VCaP (cell line): ENCODE data around the gene NAALADL2.
A peak's percentile ranks its signal among the peaks of the same experiment; 100 is the strongest.

ENCODE experiments used
- H3K27ac ChIP-seq: fragments of 450-650 bp; 2 replicates; pipeline ENCODE4 v1.5.1; 2017
- TF ChIP-seq, protein P1 (sequence below): fragments of 450-650 bp; conservative IDR thresholded peaks from 2 replicates; pipeline ENCODE4 v1.5.1; 2017; ENCODE audit warnings: mild to moderate bottlenecking, moderate library complexity

NAALADL2 gene

DNA sequence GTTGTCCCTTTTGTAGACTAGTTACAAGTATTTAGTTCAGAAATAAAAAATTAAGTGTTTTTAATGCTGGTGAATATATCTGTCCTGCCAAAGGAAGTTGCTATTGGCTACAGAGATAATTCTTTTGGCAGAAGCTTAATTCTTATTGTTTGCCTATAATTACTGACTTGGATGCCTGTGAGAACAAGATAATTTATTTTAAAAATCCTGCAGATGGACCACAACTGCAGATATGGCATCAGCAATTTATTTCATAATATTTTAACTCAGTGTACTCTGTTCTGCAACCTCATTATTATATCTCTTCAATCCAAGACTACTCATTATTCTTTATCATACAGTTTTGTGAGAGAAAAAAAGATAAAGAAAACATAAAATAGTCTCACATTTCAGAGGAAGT lies 789.8 kb downstream of the NAALADL2 start:
- TF ChIP-seq, protein P1, sequence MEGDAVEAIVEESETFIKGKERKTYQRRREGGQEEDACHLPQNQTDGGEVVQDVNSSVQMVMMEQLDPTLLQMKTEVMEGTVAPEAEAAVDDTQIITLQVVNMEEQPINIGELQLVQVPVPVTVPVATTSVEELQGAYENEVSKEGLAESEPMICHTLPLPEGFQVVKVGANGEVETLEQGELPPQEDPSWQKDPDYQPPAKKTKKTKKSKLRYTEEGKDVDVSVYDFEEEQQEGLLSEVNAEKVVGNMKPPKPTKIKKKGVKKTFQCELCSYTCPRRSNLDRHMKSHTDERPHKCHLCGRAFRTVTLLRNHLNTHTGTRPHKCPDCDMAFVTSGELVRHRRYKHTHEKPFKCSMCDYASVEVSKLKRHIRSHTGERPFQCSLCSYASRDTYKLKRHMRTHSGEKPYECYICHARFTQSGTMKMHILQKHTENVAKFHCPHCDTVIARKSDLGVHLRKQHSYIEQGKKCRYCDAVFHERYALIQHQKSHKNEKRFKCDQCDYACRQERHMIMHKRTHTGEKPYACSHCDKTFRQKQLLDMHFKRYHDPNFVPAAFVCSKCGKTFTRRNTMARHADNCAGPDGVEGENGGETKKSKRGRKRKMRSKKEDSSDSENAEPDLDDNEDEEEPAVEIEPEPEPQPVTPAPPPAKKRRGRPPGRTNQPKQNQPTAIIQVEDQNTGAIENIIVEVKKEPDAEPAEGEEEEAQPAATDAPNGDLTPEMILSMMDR, result no peak
- no peak overlapping the region for H3K27ac ChIP-seq

DNA sequence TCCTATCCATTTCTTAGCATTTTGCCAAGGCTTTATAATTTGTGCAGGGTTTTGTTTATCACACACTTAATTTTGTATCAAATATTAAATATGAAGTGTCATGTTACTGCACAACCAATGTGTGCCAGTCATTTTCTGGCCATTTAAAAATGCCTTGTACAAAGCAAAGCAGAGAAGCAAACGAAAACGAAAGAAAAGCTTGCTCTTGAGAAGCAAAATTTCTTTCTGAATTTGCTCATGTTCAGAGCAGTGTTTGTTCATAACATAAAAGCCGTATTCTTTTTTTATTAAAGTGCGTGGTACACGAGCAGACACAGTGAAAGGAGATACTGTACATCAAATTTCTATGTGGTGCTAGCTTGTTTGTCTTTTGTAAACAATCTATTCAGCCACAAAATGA lies 792.6 kb downstream of the NAALADL2 start:
- peak overlapping the region; percentile 48 for H3K27ac ChIP-seq
- TF ChIP-seq, protein P1, result no peak

DNA sequence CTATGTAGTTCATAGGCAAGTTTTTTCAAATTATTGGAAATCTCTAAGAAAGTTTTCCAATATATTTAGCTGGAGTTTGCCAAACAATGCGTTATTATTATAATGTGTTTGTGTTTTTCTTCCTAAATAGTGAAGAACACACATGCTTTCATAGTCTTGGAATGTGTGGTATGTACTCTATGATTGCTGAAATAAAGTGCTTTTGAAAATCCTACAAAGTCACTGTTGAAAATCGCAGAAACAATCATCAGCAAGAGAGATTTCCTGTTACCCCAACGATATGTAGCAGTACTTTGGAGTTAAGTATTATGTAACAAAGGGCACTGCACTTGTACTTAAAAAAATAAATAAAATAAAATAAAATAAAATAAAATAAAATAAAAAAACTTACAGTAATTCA lies 796.2 kb downstream of the NAALADL2 start:
- H3K27ac ChIP-seq, result no peak overlapping the region
- TF ChIP-seq, protein P1, result no peak

DNA sequence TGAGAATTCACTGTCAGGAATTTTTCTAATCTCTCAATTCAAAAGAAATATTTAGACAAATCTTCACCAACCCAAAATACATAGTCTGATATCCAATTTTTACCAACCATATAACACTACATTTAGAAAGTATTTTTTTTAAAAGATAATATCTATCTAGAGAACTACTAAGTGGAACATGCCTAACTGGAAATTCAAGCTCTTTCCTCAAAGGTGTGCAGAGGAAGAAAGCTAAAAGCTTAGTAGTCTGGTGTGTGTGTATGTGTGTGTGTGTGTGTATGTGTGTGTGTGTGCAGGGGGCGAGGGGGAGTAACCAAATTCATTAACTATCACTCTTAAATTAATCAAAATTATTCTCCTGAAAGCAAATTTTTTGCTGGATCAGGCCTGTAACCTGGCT lies 797.3 kb downstream of the NAALADL2 start:
- TF ChIP-seq, protein P1, result no peak
- H3K27ac ChIP-seq, result no peak overlapping the region

DNA sequence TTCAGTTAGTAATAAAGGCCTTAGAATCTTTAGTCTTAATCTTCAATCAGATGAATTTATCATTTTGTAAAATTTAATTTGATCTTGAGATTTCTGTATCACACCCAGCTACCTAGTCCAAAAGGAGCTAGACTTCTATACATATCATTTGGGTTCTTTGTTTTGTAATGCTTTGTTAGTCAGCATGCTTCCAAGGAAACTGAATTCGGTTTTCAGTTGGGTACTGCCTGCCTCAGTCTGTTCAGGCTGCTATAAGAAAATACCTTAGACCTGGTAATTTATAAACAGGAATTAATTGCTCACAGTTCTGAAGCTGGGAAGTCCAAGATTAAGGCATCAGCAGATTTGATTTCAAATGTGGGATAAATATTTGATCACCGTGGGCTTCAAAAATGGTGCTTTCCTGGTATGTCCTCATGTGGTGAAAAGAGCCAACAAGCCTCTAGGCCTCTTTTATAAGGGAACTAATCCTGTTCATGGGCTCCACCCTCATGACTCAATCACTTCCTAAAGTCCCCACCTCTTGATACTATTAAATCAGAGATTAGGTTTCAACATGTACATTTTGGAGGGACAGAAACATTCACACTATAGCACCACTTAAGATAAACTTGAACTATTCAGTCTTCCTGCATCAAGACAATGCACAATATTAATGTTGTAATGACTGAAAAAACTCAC lies 800.7 kb downstream of the NAALADL2 start:
- TF ChIP-seq, protein P1, result no peak
- H3K27ac ChIP-seq, result no peak overlapping the region

DNA sequence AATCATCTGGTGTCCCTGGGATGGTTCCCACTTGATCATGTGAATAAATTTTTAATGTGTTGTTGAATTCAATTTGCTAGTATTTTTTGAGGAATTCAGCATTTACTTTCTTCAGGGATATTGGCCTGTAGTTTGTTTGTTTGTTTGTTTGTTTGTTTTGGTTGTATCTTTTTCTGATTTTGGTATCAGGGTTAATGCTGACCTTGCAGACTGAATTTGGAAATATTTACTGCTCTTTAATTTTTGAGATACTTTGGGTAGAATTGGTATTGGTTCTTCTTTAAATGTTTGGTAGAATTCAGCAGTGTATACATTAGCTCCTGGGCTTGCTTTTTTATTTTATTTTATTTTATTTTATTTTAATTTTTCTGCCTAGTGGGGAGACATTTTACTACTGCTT lies 803.7 kb downstream of the NAALADL2 start:
- TF ChIP-seq, protein P1, result no peak
- no peak overlapping the region for H3K27ac ChIP-seq

DNA sequence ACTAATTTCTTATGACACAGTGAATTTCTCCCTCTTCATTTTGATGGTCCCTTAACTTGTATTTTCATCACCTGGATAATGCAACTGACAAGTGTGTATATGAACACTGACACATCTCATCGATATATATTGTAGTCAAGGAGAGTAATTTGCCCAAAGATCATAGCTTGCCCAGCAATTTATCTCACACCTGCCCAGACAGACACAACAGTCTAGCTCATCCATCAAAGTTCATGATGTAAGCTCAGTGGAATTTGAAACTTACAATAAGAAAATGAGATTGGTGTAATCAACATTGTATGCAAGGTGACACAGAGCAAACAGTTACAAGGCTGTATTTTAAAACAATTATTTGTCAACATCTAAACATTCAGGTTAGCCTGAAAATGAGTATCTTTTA lies 805.8 kb downstream of the NAALADL2 start:
- H3K27ac ChIP-seq, result no peak overlapping the region
- TF ChIP-seq, protein P1, result no peak
